A673 (cell line): ENCODE measurements around the gene PCDHGB5.

Experiments used
- EZH2 ChIP-seq: fragments of 200-600 bp; sonication (generic); IDR thresholded peaks from 2 replicates; pipeline ENCODE4 v1.6.1; 2017; ENCODE audit warnings: borderline replicate concordance, low read depth, mild to moderate bottlenecking, mixed read lengths, antibody characterized with exemption, low read length; ENCODE audit not compliant: poor library complexity, severe bottlenecking
- TF ChIP-seq, protein P1 (sequence below): fragments of 300-800, 200-600 bp; sonication (generic); conservative IDR thresholded peaks from 2 replicates; pipeline ENCODE4 v1.5.1; 2017; ENCODE audit warnings: low read depth, mild to moderate bottlenecking, antibody characterized with exemption, low read length, moderate library complexity, mixed read lengths

- TF ChIP-seq, protein P1, sequence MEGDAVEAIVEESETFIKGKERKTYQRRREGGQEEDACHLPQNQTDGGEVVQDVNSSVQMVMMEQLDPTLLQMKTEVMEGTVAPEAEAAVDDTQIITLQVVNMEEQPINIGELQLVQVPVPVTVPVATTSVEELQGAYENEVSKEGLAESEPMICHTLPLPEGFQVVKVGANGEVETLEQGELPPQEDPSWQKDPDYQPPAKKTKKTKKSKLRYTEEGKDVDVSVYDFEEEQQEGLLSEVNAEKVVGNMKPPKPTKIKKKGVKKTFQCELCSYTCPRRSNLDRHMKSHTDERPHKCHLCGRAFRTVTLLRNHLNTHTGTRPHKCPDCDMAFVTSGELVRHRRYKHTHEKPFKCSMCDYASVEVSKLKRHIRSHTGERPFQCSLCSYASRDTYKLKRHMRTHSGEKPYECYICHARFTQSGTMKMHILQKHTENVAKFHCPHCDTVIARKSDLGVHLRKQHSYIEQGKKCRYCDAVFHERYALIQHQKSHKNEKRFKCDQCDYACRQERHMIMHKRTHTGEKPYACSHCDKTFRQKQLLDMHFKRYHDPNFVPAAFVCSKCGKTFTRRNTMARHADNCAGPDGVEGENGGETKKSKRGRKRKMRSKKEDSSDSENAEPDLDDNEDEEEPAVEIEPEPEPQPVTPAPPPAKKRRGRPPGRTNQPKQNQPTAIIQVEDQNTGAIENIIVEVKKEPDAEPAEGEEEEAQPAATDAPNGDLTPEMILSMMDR: no peak
- no peak for TF ChIP-seq EZH2
Observed at GRCh38 chr5:141421489-141421855, 23.7 kb downstream of the PCDHGB5 start.
